ENCODE measurements around the gene AWAT2. TPM values are rescaled to one million over a fixed set of nuclear protein-coding genes. Genes with fewer than 3 reads are reported as not detected.
"Not testable (repeated sequence)": the region's sequence is repeated elsewhere in the genome, so short reads cannot be mapped to it uniquely, and the experiment has no call there.

The AWAT2 gene
- total and polyA plus RNA-seq, 5 experiments from 2014 or later: not detected

DNA sequence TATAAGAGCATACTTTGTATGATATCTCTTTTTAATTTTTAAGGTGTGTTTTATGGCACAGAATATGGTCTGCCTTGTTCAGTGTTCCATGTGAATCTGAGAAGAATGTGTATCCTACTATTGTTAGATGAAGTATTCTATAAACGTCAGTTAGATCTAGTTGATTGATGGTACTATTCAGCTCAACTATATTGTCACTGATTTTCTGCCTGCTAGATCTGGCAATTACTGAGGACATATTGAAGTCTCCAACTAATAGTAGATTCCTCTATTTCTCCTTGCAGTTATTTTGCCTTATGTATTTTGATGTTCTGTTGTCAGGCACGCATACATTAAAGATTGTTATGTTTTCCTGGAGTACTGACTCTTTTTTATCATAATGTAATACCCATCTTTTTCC lies 39.8 kb downstream of the AWAT2 start:
- Mint-ChIP-seq H3K4me3 (no peak overlapping the region), H3K4me1 (peaks cover 0 to 5% (median 1%) of the 10 kb centered on the region in 4 donors), H3K9me3 (peaks cover 0 to 8% (median 0%) of the 10 kb centered on the region in 9 donors), H3K36me3 (peaks cover 0 to 2% (median 0%) of the 10 kb centered on the region in 3 donors), H3K27ac (no peak overlapping the region), H3K27me3 (no peaks in the 10 kb centered on the region)
- POLR2A ChIA-PET: no interaction called here
- ATAC-seq (no peak), DNase-seq (no peak)

GRCh38 chrX:70009049-70009448 lies 40.7 kb downstream of the AWAT2 start:
- POLR2A ChIA-PET: no interaction called here
- ATAC-seq (no peak), DNase-seq (no peak)
- no peaks in the 10 kb centered on the region for H3K4me1 Mint-ChIP-seq
- peaks cover 0 to 2% (median 0%) of the 10 kb centered on the region in 3 donors for H3K36me3 Mint-ChIP-seq
- no peak overlapping the region for H3K4me3 Mint-ChIP-seq
- H3K9me3 Mint-ChIP-seq: peaks cover 0 to 8% (median 0%) of the 10 kb centered on the region in 9 donors
- no peaks in the 10 kb centered on the region for H3K27me3 Mint-ChIP-seq
- no peak overlapping the region for H3K27ac Mint-ChIP-seq

- no peaks in the 10 kb centered on the region for H3K4me1 Mint-ChIP-seq
These were observed 41.8 kb downstream of the AWAT2 start for GRCh38 chrX:70007946-70008345.

GRCh38 chrX:70001708-70002341 lies 47.9 kb downstream of the AWAT2 start:
- POLR2A ChIA-PET: no interaction called here
- no peak overlapping the region for H3K27ac Mint-ChIP-seq
- peaks cover 0 to 7% (median 0%) of the 10 kb centered on the region in 9 donors for H3K9me3 Mint-ChIP-seq
- no peak for ATAC-seq
- peaks cover 0 to 4% (median 0%) of the 10 kb centered on the region in 3 donors for H3K36me3 Mint-ChIP-seq
- no peak overlapping the region for H3K4me3 Mint-ChIP-seq
- no peak for DNase-seq
- no peaks in the 10 kb centered on the region for H3K4me1 Mint-ChIP-seq
- H3K27me3 Mint-ChIP-seq: peaks cover 0 to 4% (median 0%) of the 10 kb centered on the region in 5 donors

More at GRCh38 chrX:70007946-70008345, 41.8 kb downstream of the AWAT2 start:
- H3K27me3 Mint-ChIP-seq: no peaks in the 10 kb centered on the region
- ATAC-seq (no peak), DNase-seq (no peak)
- peaks cover 0 to 8% (median 0%) of the 10 kb centered on the region in 9 donors for H3K9me3 Mint-ChIP-seq
- peaks cover 0 to 2% (median 0%) of the 10 kb centered on the region in 3 donors for H3K36me3 Mint-ChIP-seq
- H3K4me3 Mint-ChIP-seq: no peak overlapping the region
- H3K27ac Mint-ChIP-seq: no peak overlapping the region
- POLR2A ChIA-PET: no interaction called here

DNA sequence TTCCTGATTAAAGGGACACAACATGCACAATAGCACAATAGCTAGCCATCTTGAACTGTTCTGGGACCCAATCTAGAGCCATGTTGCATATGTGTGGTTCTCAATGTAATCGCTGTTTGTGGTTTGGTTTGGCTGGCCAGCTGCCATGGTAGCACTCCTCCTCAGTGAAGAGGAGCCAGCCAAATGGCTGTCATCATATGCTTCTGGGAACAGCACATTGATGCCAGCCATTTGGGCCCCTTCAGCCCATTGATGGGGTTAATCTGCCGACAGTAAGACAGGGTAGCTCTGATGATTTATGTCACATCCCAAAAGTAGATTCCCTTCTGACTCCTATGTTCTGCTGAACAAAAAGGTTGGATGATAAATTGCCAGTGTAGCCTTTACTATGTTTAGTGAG lies 48.5 kb downstream of the AWAT2 start:
- peaks cover 0 to 7% (median 0%) of the 10 kb centered on the region in 9 donors for H3K9me3 Mint-ChIP-seq
- no peaks in the 10 kb centered on the region for H3K4me1 Mint-ChIP-seq
- H3K4me3 Mint-ChIP-seq: no peak overlapping the region
- DNase-seq (no peak), ATAC-seq (no peak)
- POLR2A ChIA-PET: no interaction called here
- H3K27me3 Mint-ChIP-seq: peaks cover 0 to 9% (median 0%) of the 10 kb centered on the region in 5 donors
- H3K36me3 Mint-ChIP-seq: peaks cover 0 to 4% (median 0%) of the 10 kb centered on the region in 3 donors
- H3K27ac Mint-ChIP-seq: no peak overlapping the region

DNA sequence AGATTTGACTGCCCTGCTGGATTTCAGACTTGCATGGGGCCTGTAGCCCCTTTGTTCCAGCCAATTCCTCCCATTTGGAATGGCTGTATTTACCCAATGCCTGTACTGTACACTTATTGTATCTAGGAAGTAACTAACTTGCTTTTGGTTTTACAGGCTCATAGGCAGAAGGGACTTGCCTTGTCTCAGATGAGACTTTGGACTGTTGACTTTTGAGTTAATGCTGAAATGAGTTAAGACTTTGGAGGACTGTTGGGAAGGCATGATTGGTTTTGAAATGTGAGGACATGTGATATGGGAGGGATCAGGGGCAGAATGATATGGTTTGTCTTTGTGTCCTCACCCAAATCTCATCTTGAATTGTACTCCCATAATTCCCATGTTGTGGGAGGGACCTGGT lies 51.4 kb downstream of the AWAT2 start:
- H3K36me3 Mint-ChIP-seq, H3K4me3 Mint-ChIP-seq, POLR2A ChIA-PET, H3K9me3 Mint-ChIP-seq, H3K27me3 Mint-ChIP-seq, H3K4me1 Mint-ChIP-seq, ATAC-seq, H3K27ac Mint-ChIP-seq, DNase-seq: not testable (repeated sequence)

- Mint-ChIP-seq H3K27me3 (peaks cover 0 to 9% (median 0%) of the 10 kb centered on the region in 5 donors), H3K36me3 (peaks cover 0 to 4% (median 0%) of the 10 kb centered on the region in 3 donors), H3K4me3 (no peak overlapping the region), H3K9me3 (peaks cover 0 to 7% (median 0%) of the 10 kb centered on the region in 9 donors), H3K4me1 (no peaks in the 10 kb centered on the region), H3K27ac (no peak overlapping the region)
- ATAC-seq: no peak
- POLR2A ChIA-PET: no interaction called here
- no peak for DNase-seq
These were observed 53.6 kb downstream of the AWAT2 start for GRCh38 chrX:69996113-69996468.

GRCh38 chrX:69995362-69996112 lies 54.2 kb downstream of the AWAT2 start:
- peaks cover 0 to 9% (median 0%) of the 10 kb centered on the region in 5 donors for H3K27me3 Mint-ChIP-seq
- no peak for DNase-seq

GRCh38 chrX:69993494-69993893 lies 56.2 kb downstream of the AWAT2 start:
- Mint-ChIP-seq H3K4me1 (no peaks in the 10 kb centered on the region), H3K36me3 (no peaks in the 10 kb centered on the region), H3K27me3 (peaks cover 0 to 9% (median 0%) of the 10 kb centered on the region in 5 donors), H3K4me3 (no peak overlapping the region), H3K27ac (no peak overlapping the region), H3K9me3 (peaks cover 0 to 3% (median 0%) of the 10 kb centered on the region in 9 donors)
- POLR2A ChIA-PET: no interaction called here
- DNase-seq: no peak
- no peak for ATAC-seq

More at GRCh38 chrX:69995362-69996112, 54.2 kb downstream of the AWAT2 start:
- Mint-ChIP-seq H3K36me3 (peaks cover 0 to 4% (median 0%) of the 10 kb centered on the region in 3 donors), H3K4me1 (no peaks in the 10 kb centered on the region), H3K4me3 (no peak overlapping the region), H3K9me3 (peaks cover 0 to 7% (median 0%) of the 10 kb centered on the region in 9 donors), H3K27ac (no peak overlapping the region)
- no peak for ATAC-seq
- POLR2A ChIA-PET: no interaction called here

- Mint-ChIP-seq H3K27ac (no peak overlapping the region), H3K36me3 (no peaks in the 10 kb centered on the region), H3K9me3 (peaks cover 0 to 9% (median 0%) of the 10 kb centered on the region in 9 donors), H3K4me3 (no peak overlapping the region), H3K4me1 (peaks cover 0 to 3% (median 0%) of the 10 kb centered on the region in 4 donors), H3K27me3 (peaks cover 0 to 4% (median 0%) of the 10 kb centered on the region in 5 donors)
- DNase-seq (no peak), ATAC-seq (no peak)
- POLR2A ChIA-PET: no interaction called here
These were observed 58.1 kb downstream of the AWAT2 start for GRCh38 chrX:69991685-69992084.

Small RNAs within 50 kb of the gene (microRNA-seq; reads per million reads assigned to microRNA genes)
- 3.1 reads per million for gene MIR676 (ENCODE audit: borderline microRNAs expressed)

Other genes with a start within 250 kb of the AWAT2 start
- gene OTUD6A, start 12.5 kb upstream of the AWAT2 start, total RNA-seq: not detected
- gene OTUD6A, start 12.5 kb upstream of the AWAT2 start, polyA plus RNA-seq: not detected
- gene IGBP1, start 83.5 kb upstream of the AWAT2 start, total RNA-seq: 10 to 100 TPM; 58.8 to 65.1 TPM
- 10 to 100 TPM; 57.6 to 64.1 (median 62.1) TPM for gene IGBP1, start 83.5 kb upstream of the AWAT2 start, polyA plus RNA-seq
- not detected for gene DGAT2L6, start 127.5 kb upstream of the AWAT2 start, total RNA-seq
- not detected for gene DGAT2L6, start 127.5 kb upstream of the AWAT2 start, polyA plus RNA-seq
- gene AWAT1, start 184.7 kb upstream of the AWAT2 start, total RNA-seq: not detected
- gene AWAT1, start 184.7 kb upstream of the AWAT2 start, polyA plus RNA-seq: not detected
- gene P2RY4, start 210.3 kb upstream of the AWAT2 start, total RNA-seq: under 1 TPM; 0.55 to 0.75 TPM
- gene P2RY4, start 210.3 kb upstream of the AWAT2 start, polyA plus RNA-seq: not detected
- gene ARR3, start 218.4 kb upstream of the AWAT2 start, total RNA-seq: not detected
- gene ARR3, start 218.4 kb upstream of the AWAT2 start, polyA plus RNA-seq: not detected
- gene RAB41, start 232.2 kb upstream of the AWAT2 start, total RNA-seq: not detected
- not detected for gene RAB41, start 232.2 kb upstream of the AWAT2 start, polyA plus RNA-seq
- gene PDZD11, start 240.0 kb upstream of the AWAT2 start, total RNA-seq: 10 to 100 TPM; 13.2 to 14.5 TPM
- 10 to 100 TPM; 27.5 to 36.1 (median 29.2) TPM for gene PDZD11, start 240.0 kb upstream of the AWAT2 start, polyA plus RNA-seq
- gene KIF4A, start 240.2 kb upstream of the AWAT2 start, total RNA-seq: under 1 TPM; 0.08 TPM
- gene KIF4A, start 240.2 kb upstream of the AWAT2 start, polyA plus RNA-seq: not detected

Measured in naive thymus-derived CD8-positive, alpha-beta T cell (primary cell).